ENCODE data around the gene KBTBD2.
"Not testable (repeated sequence)": the region's sequence is repeated elsewhere in the genome, so short reads cannot be mapped to it uniquely, and the experiment has no call there.

- TF ChIP-seq, protein P1, sequence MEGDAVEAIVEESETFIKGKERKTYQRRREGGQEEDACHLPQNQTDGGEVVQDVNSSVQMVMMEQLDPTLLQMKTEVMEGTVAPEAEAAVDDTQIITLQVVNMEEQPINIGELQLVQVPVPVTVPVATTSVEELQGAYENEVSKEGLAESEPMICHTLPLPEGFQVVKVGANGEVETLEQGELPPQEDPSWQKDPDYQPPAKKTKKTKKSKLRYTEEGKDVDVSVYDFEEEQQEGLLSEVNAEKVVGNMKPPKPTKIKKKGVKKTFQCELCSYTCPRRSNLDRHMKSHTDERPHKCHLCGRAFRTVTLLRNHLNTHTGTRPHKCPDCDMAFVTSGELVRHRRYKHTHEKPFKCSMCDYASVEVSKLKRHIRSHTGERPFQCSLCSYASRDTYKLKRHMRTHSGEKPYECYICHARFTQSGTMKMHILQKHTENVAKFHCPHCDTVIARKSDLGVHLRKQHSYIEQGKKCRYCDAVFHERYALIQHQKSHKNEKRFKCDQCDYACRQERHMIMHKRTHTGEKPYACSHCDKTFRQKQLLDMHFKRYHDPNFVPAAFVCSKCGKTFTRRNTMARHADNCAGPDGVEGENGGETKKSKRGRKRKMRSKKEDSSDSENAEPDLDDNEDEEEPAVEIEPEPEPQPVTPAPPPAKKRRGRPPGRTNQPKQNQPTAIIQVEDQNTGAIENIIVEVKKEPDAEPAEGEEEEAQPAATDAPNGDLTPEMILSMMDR (IDR thresholded peaks at IDR 0.05) = not testable (repeated sequence)
- TF ChIP-seq EZH2 (IDR thresholded peaks at IDR 0.05; ENCODE audit: borderline replicate concordance, insufficient read depth, low read depth, low read length, poor library complexity, severe bottlenecking) = not testable (repeated sequence)
Measured at GRCh38 chr7:32844748-32845147, 46.8 kb downstream of the KBTBD2 start.

All from B cell (primary cell).